Ovary (tissue), 3 donors: Measurements from ENCODE around the gene C1orf167.

ENCODE experiments used
- EP300 ChIP-seq: sonication (generic); formaldehyde crosslinking; IDR thresholded peaks from one replicate; pipeline ENCODE4 v1.6.1; 2017; ENCODE audit warnings: antibody characterized with exemption
- TF ChIP-seq, protein P1 (sequence below), 3 donors: fragments of 450-650 bp in 2 of 3; fragments of 200-600 bp in 1 of 3; IDR thresholded peaks; one replicate each; pipeline versions ENCODE4 v1.5.1 to v1.8.0; 2016 to 2022; ENCODE audit warnings: antibody characterized with exemption in 3 of 3, mild to moderate bottlenecking in 1 of 3
- donor health status: DM: no; HTN: no; CAD: no.

DNA sequence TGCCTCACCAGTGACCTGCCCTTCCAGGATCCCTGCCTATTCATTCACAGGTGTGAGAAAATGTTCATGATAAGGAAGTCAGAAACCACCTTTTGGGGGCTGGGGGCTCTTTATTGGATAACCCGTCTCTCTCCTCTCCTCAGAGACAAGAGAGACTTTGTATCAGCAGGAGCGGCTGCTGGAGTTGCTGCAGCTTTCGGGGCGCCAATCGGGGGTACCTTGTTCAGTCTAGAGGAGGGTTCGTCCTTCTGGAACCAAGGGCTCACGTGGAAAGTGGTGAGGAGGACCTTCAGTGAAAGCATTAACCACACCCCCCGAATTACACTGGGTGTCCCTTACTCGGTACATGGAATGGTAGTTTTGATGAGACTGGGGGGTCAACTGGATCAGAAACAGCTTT, 65.0 kb downstream of the C1orf167 start:
- TF ChIP-seq, protein P1, sequence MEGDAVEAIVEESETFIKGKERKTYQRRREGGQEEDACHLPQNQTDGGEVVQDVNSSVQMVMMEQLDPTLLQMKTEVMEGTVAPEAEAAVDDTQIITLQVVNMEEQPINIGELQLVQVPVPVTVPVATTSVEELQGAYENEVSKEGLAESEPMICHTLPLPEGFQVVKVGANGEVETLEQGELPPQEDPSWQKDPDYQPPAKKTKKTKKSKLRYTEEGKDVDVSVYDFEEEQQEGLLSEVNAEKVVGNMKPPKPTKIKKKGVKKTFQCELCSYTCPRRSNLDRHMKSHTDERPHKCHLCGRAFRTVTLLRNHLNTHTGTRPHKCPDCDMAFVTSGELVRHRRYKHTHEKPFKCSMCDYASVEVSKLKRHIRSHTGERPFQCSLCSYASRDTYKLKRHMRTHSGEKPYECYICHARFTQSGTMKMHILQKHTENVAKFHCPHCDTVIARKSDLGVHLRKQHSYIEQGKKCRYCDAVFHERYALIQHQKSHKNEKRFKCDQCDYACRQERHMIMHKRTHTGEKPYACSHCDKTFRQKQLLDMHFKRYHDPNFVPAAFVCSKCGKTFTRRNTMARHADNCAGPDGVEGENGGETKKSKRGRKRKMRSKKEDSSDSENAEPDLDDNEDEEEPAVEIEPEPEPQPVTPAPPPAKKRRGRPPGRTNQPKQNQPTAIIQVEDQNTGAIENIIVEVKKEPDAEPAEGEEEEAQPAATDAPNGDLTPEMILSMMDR (IDR thresholded peaks at IDR 0.05) = no peak
- no peak for TF ChIP-seq EP300
